Natural killer cell treated with Interleukin-12 subunit alpha and Interleukin-12 subunit beta and Interleukin-15 and Interleukin-18, amount 100 ng/mL, for 72 hours (primary cell): ENCODE results near the gene GABPB2. TPM values are rescaled to one million over a fixed set of nuclear protein-coding genes. Genes with fewer than 3 reads are reported as not detected.

Experiments used
- ATAC-seq, 2 donors: fragments of 150-1000 bp; cut with Tn5 transposase in 1 of 2; sonication (Bioruptor Pico), chemical (Tn5 transposase) in 1 of 2; 2 replicates each; pipeline ENCODE4 v1.10.0; 2021
- DNase-seq: peaks from one replicate; pipeline ENCODE4 v3.0.0; 2022; ENCODE audit warnings: low spot score
- H3K27ac Mint-ChIP-seq, 2 donors: 1 replicate in 1 of 2; 2 replicates in 1 of 2; pipeline ENCODE4 v1.8.0; 2022; ENCODE audit warnings: mixed read lengths in 2 of 2, mild to moderate bottlenecking in 1 of 2, moderate library complexity in 1 of 2
- H3K27me3 Mint-ChIP-seq, 2 donors: 1 replicate in 1 of 2; 2 replicates in 1 of 2; pipeline ENCODE4 v1.8.0; 2022; ENCODE audit warnings: mixed read lengths in 2 of 2
- H3K36me3 Mint-ChIP-seq: one replicate; pipeline ENCODE4 v1.8.0; 2022; ENCODE audit warnings: mixed read lengths
- H3K4me1 Mint-ChIP-seq, 2 donors: 1 replicate in 1 of 2; 2 replicates in 1 of 2; pipeline ENCODE4 v1.8.0; 2022; ENCODE audit warnings: low read depth in 2 of 2, mixed read lengths in 2 of 2, mild to moderate bottlenecking in 1 of 2
- H3K4me3 Mint-ChIP-seq: one replicate; pipeline ENCODE4 v1.8.0; 2022; ENCODE audit warnings: mixed read lengths
- H3K9me3 Mint-ChIP-seq: 2 replicates; pipeline ENCODE4 v1.8.0; 2022; ENCODE audit warnings: mixed read lengths
- total RNA-seq, 2 donors: library from RNA; stranded (reverse); gene quantifications; one replicate each; pipeline ENCODE4 v1.2.3, GENCODE V29; 2022

Gene GABPB2
- 10 to 100 TPM; 22.2 to 23.8 TPM for total RNA-seq

GRCh38 chr1:151070474-151071276, at the start of gene GABPB2:
Gene GABPB2 (plus strand): TSS chr1:151070761. CDS start chr1:151088190, 17,429 bp downstream.
- peak; percentile 95 to 97 for ATAC-seq
- DNase-seq, result peak; percentile 92
- H3K27ac Mint-ChIP-seq, result peak within 1 kb of the TSS; percentile 99
- H3K4me1 Mint-ChIP-seq, result peaks cover 14 to 15% of the 10 kb centered on the region in 2 donors
- no peaks in the 10 kb centered on the region for H3K9me3 Mint-ChIP-seq
- H3K4me3 Mint-ChIP-seq, result peak within 1 kb of the TSS; percentile 98
- H3K27me3 Mint-ChIP-seq, result no peaks in the 10 kb centered on the region
- no peaks in the 10 kb centered on the region for H3K36me3 Mint-ChIP-seq

GRCh38 chr1:151024540-151025146, 45.9 kb upstream of the GABPB2 start:
- H3K4me3 Mint-ChIP-seq, result no peak overlapping the region
- no peaks in the 10 kb centered on the region for H3K9me3 Mint-ChIP-seq
- H3K36me3 Mint-ChIP-seq, result peaks cover 9% of the 10 kb centered on the region
- H3K4me1 Mint-ChIP-seq, result peaks cover 5% of the 10 kb centered on the region in 2 donors
- DNase-seq, result peak; percentile 88
- peak; percentile 92 for ATAC-seq
- no peak overlapping the region for H3K27ac Mint-ChIP-seq
- H3K27me3 Mint-ChIP-seq, result no peaks in the 10 kb centered on the region

- Mint-ChIP-seq H3K27me3 (no peaks in the 10 kb centered on the region), H3K27ac (no peak overlapping the region), H3K4me3 (no peak overlapping the region), H3K9me3 (no peaks in the 10 kb centered on the region), H3K4me1 (peaks cover 5% of the 10 kb centered on the region in 2 donors), H3K36me3 (peaks cover 17% of the 10 kb centered on the region)
- no peak for ATAC-seq
- no peak for DNase-seq
These were observed 44.1 kb upstream of the GABPB2 start for GRCh38 chr1:151026460-151026859.

- H3K4me1 Mint-ChIP-seq, result peaks cover 0 to 2% of the 10 kb centered on the region in 2 donors
- H3K27me3 Mint-ChIP-seq, result no peaks in the 10 kb centered on the region
- DNase-seq, result no peak
- no peak overlapping the region for H3K4me3 Mint-ChIP-seq
- ATAC-seq, result no peak
- H3K9me3 Mint-ChIP-seq, result no peaks in the 10 kb centered on the region
- peaks cover 26% of the 10 kb centered on the region for H3K36me3 Mint-ChIP-seq
- no peak overlapping the region for H3K27ac Mint-ChIP-seq
These were observed 38.4 kb upstream of the GABPB2 start for GRCh38 chr1:151032164-151032563.

- ATAC-seq, result no peak
- H3K4me1 Mint-ChIP-seq, result peaks cover 0 to 2% of the 10 kb centered on the region in 2 donors
- no peaks in the 10 kb centered on the region for H3K9me3 Mint-ChIP-seq
- peaks cover 28% of the 10 kb centered on the region for H3K36me3 Mint-ChIP-seq
- H3K27me3 Mint-ChIP-seq, result no peaks in the 10 kb centered on the region
- H3K27ac Mint-ChIP-seq, result no peak overlapping the region
- H3K4me3 Mint-ChIP-seq, result no peak overlapping the region
- no peak for DNase-seq
These were observed 35.4 kb upstream of the GABPB2 start for GRCh38 chr1:151035167-151035566.

GRCh38 chr1:151036356-151036755, 34.2 kb upstream of the GABPB2 start, which contains the start of gene BNIPL:
Gene BNIPL (plus strand): TSS chr1:151036586. CDS start chr1:151036726, 140 bp downstream.
- no peak for ATAC-seq
- Mint-ChIP-seq H3K4me3 (no peak within 1 kb of the TSS), H3K9me3 (no peaks in the 10 kb centered on the region), H3K27me3 (no peaks in the 10 kb centered on the region), H3K27ac (peak within 1 kb of the TSS in 1 of 2 donors; percentile 58), H3K4me1 (peaks cover 0 to 2% of the 10 kb centered on the region in 2 donors), H3K36me3 (peaks cover 21% of the 10 kb centered on the region)
- no peak for DNase-seq

GRCh38 chr1:151037032-151037431, 33.5 kb upstream of the GABPB2 start:
- H3K27ac Mint-ChIP-seq, result peak overlapping the region in 1 of 2 donors; percentile 58
- H3K9me3 Mint-ChIP-seq, result no peaks in the 10 kb centered on the region
- ATAC-seq, result no peak
- peaks cover 17% of the 10 kb centered on the region for H3K36me3 Mint-ChIP-seq
- H3K4me1 Mint-ChIP-seq, result peaks cover 0 to 2% of the 10 kb centered on the region in 2 donors
- H3K4me3 Mint-ChIP-seq, result no peak overlapping the region
- DNase-seq, result no peak
- no peaks in the 10 kb centered on the region for H3K27me3 Mint-ChIP-seq

- Mint-ChIP-seq H3K27me3 (no peaks in the 10 kb centered on the region), H3K36me3 (peaks cover 13% of the 10 kb centered on the region), H3K9me3 (no peaks in the 10 kb centered on the region), H3K4me1 (peaks cover 0 to 2% of the 10 kb centered on the region in 2 donors), H3K4me3 (no peak overlapping the region), H3K27ac (no peak overlapping the region)
- ATAC-seq (no peak), DNase-seq (no peak)
These were observed 31.0 kb upstream of the GABPB2 start for GRCh38 chr1:151039521-151039920.

GRCh38 chr1:151043163-151043562, 27.4 kb upstream of the GABPB2 start:
- H3K4me1 Mint-ChIP-seq, result peaks cover 16 to 17% of the 10 kb centered on the region in 2 donors
- H3K4me3 Mint-ChIP-seq, result no peak overlapping the region
- no peaks in the 10 kb centered on the region for H3K27me3 Mint-ChIP-seq
- H3K27ac Mint-ChIP-seq, result peak overlapping the region in 1 of 2 donors; percentile 10
- ATAC-seq (no peak), DNase-seq (no peak)
- H3K36me3 Mint-ChIP-seq, result peaks cover 6% of the 10 kb centered on the region
- no peaks in the 10 kb centered on the region for H3K9me3 Mint-ChIP-seq

- Mint-ChIP-seq H3K4me3 (peak within 1 kb of the TSS; percentile 90), H3K27me3 (no peaks in the 10 kb centered on the region), H3K4me1 (peaks cover 36 to 42% of the 10 kb centered on the region in 2 donors)
These were observed 23.0 kb upstream of the GABPB2 start, which contains the start of gene C1orf56 for GRCh38 chr1:151047591-151047924. Gene C1orf56 (plus strand): TSS chr1:151047751. CDS start chr1:151047848, 97 bp downstream.

GRCh38 chr1:151047925-151048644, 22.5 kb upstream of the GABPB2 start:
- peak; percentile 69 for DNase-seq
- H3K4me3 Mint-ChIP-seq, result peak overlapping the region; percentile 90
- no peaks in the 10 kb centered on the region for H3K27me3 Mint-ChIP-seq
- H3K4me1 Mint-ChIP-seq, result peaks cover 37 to 44% of the 10 kb centered on the region in 2 donors
- H3K9me3 Mint-ChIP-seq, result no peaks in the 10 kb centered on the region
- peak; percentile 82 to 86 for ATAC-seq
- peaks cover 9% of the 10 kb centered on the region for H3K36me3 Mint-ChIP-seq
- H3K27ac Mint-ChIP-seq, result peak overlapping the region; percentile 89 to 94

More at GRCh38 chr1:151047591-151047924, 23.0 kb upstream of the GABPB2 start, which contains the start of gene C1orf56:
- peak; percentile 80 for DNase-seq
- H3K9me3 Mint-ChIP-seq, result no peaks in the 10 kb centered on the region
- H3K36me3 Mint-ChIP-seq, result peaks cover 9% of the 10 kb centered on the region
- peak; percentile 82 to 87 for ATAC-seq
- H3K27ac Mint-ChIP-seq, result peak within 1 kb of the TSS; percentile 89 to 94

GRCh38 chr1:151048645-151049032, 21.9 kb upstream of the GABPB2 start:
- H3K4me1 Mint-ChIP-seq, result peaks cover 37 to 46% of the 10 kb centered on the region in 2 donors
- ATAC-seq, result no peak

GRCh38 chr1:151049458-151049857, 21.1 kb upstream of the GABPB2 start:
- H3K27me3 Mint-ChIP-seq, result no peaks in the 10 kb centered on the region
- peak overlapping the region; percentile 26 to 94 for H3K27ac Mint-ChIP-seq
- H3K9me3 Mint-ChIP-seq, result no peaks in the 10 kb centered on the region
- no peak overlapping the region for H3K4me3 Mint-ChIP-seq
- peaks cover 45 to 52% of the 10 kb centered on the region in 2 donors for H3K4me1 Mint-ChIP-seq
- H3K36me3 Mint-ChIP-seq, result peaks cover 13% of the 10 kb centered on the region
- ATAC-seq, result no peak
- no peak for DNase-seq

More at GRCh38 chr1:151048645-151049032, 21.9 kb upstream of the GABPB2 start:
- H3K27me3 Mint-ChIP-seq, result no peaks in the 10 kb centered on the region
- no peaks in the 10 kb centered on the region for H3K9me3 Mint-ChIP-seq
- peaks cover 9% of the 10 kb centered on the region for H3K36me3 Mint-ChIP-seq
- no peak for DNase-seq
- H3K4me3 Mint-ChIP-seq, result peak overlapping the region; percentile 90
- H3K27ac Mint-ChIP-seq, result peak overlapping the region; percentile 89 to 94
